Stimulated activated effector memory CD8-positive, alpha-beta T cell treated with anti-CD3 and anti-CD28 coated beads, Interleukin-12 subunit alpha, Interleukin-12 subunit beta, amount 100 ng/mL, for 72 hours (primary cell): ENCODE results near the gene HOXB2.

Experiments used
- ATAC-seq: fragments of 150-1000 bp; cut with Tn5 transposase; 2 replicates; pipeline ENCODE4 v1.10.0; 2021
- DNase-seq, 2 donors: peaks; one replicate each; pipeline ENCODE4 v3.0.0; 2021 to 2022; ENCODE audit warnings: low spot score in 2 of 2
- H3K27ac Mint-ChIP-seq: one replicate; pipeline ENCODE4 v1.8.0; 2022; ENCODE audit warnings: mild to moderate bottlenecking, mixed read lengths
- H3K36me3 Mint-ChIP-seq: one replicate; pipeline ENCODE4 v1.8.0; 2022; ENCODE audit warnings: mild to moderate bottlenecking, mixed read lengths
- H3K4me1 Mint-ChIP-seq: one replicate; pipeline ENCODE4 v1.8.0; 2022; ENCODE audit warnings: mixed read lengths
- H3K4me3 Mint-ChIP-seq: one replicate; pipeline ENCODE4 v1.8.0; 2022; ENCODE audit warnings: mild to moderate bottlenecking, mixed read lengths
- H3K9me3 Mint-ChIP-seq: one replicate; pipeline ENCODE4 v1.8.0; 2022; ENCODE audit warnings: mixed read lengths

The HOXB2 gene

DNA sequence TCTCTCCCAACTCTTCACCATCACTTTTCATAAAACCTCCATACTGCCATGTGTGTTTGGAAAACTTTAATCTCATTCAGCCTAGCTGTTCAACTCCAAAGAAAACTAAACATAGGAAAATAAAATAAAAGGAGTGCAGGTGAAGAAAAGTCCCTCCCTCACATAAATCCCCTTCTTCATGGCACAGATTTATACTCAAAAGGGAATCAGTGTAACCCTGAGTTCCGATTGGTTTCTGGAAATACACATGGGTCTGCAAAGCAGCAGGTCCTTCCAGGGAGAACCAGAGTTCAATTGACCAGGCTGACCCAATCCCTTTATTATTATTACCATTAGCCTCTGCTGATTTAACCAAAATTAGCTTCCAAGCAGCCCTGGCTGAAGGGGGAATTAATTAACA is 8.9 kb upstream of the HOXB2 start:
- no peak overlapping the region for H3K27ac Mint-ChIP-seq
- no peaks in the 10 kb centered on the region for H3K9me3 Mint-ChIP-seq
- peaks cover 6% of the 10 kb centered on the region for H3K36me3 Mint-ChIP-seq
- no peak for DNase-seq
- H3K4me3 Mint-ChIP-seq: no peak overlapping the region
- H3K4me1 Mint-ChIP-seq: peaks cover 7% of the 10 kb centered on the region
- ATAC-seq: no peak

- Mint-ChIP-seq H3K4me3 (no peak overlapping the region), H3K27ac (no peak overlapping the region), H3K9me3 (no peaks in the 10 kb centered on the region), H3K36me3 (peaks cover 6% of the 10 kb centered on the region), H3K4me1 (peaks cover 7% of the 10 kb centered on the region)
- ATAC-seq: no peak
- no peak for DNase-seq
Measured at GRCh38 chr17:48553190-48553547, 8.3 kb upstream of the HOXB2 start.

GRCh38 chr17:48552466-48553189 is 7.7 kb upstream of the HOXB2 start:
- Mint-ChIP-seq H3K4me3 (no peak overlapping the region), H3K27ac (no peak overlapping the region), H3K4me1 (peaks cover 7% of the 10 kb centered on the region), H3K9me3 (no peaks in the 10 kb centered on the region), H3K36me3 (peaks cover 6% of the 10 kb centered on the region)
- no peak for DNase-seq
- no peak for ATAC-seq

- ATAC-seq (no peak), DNase-seq (no peak)
- Mint-ChIP-seq H3K9me3 (no peaks in the 10 kb centered on the region), H3K27ac (no peak overlapping the region), H3K4me1 (peaks cover 7% of the 10 kb centered on the region), H3K36me3 (peaks cover 6% of the 10 kb centered on the region), H3K4me3 (no peak overlapping the region)
Measured at GRCh38 chr17:48551596-48552465, 6.9 kb upstream of the HOXB2 start.

- H3K36me3 Mint-ChIP-seq: peaks cover 6% of the 10 kb centered on the region
- DNase-seq (no peak), ATAC-seq (no peak)
- H3K27ac Mint-ChIP-seq: no peak overlapping the region
- H3K9me3 Mint-ChIP-seq: no peaks in the 10 kb centered on the region
- H3K4me3 Mint-ChIP-seq: no peak overlapping the region
- H3K4me1 Mint-ChIP-seq: peaks cover 7% of the 10 kb centered on the region
Measured at GRCh38 chr17:48551214-48551555, 6.3 kb upstream of the HOXB2 start.

- H3K27ac Mint-ChIP-seq: no peak overlapping the region
- DNase-seq (no peak), ATAC-seq (no peak)
- no peak overlapping the region for H3K4me3 Mint-ChIP-seq
- no peaks in the 10 kb centered on the region for H3K9me3 Mint-ChIP-seq
- H3K36me3 Mint-ChIP-seq: peaks cover 6% of the 10 kb centered on the region
- H3K4me1 Mint-ChIP-seq: peaks cover 7% of the 10 kb centered on the region
Measured at GRCh38 chr17:48550502-48551213, 5.7 kb upstream of the HOXB2 start.

- DNase-seq (no peak), ATAC-seq (no peak)
- peaks cover 3% of the 10 kb centered on the region for H3K4me1 Mint-ChIP-seq
- H3K36me3 Mint-ChIP-seq: peaks cover 6% of the 10 kb centered on the region
- H3K9me3 Mint-ChIP-seq: no peaks in the 10 kb centered on the region
- peak overlapping the region; percentile 48 for H3K27ac Mint-ChIP-seq
- no peak overlapping the region for H3K4me3 Mint-ChIP-seq
Measured at GRCh38 chr17:48549914-48550501, 5.1 kb upstream of the HOXB2 start.

DNA sequence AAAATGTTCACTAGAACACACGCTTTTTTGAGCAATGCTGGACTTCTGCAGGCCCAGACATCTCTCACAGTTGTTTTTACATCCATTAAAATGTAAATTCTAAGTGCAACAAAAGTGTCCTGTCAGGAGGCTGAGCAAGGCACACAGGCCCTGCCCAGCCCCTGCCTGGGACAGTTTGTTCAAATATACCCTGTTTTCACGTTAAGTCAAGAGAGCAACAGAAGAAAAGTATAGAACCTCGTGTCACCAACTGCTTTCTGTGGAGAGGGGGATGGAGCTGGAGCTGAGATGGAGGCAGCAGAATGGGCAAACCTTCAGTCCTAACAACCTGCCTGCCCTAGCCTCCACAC is 4.3 kb upstream of the HOXB2 start:
- DNase-seq: no peak
- H3K4me1 Mint-ChIP-seq: peaks cover under 1% of the 10 kb centered on the region
- H3K4me3 Mint-ChIP-seq: no peak overlapping the region
- H3K9me3 Mint-ChIP-seq: no peaks in the 10 kb centered on the region
- no peak for ATAC-seq
- H3K36me3 Mint-ChIP-seq: peaks cover 4% of the 10 kb centered on the region
- peak overlapping the region; percentile 48 for H3K27ac Mint-ChIP-seq

DNA sequence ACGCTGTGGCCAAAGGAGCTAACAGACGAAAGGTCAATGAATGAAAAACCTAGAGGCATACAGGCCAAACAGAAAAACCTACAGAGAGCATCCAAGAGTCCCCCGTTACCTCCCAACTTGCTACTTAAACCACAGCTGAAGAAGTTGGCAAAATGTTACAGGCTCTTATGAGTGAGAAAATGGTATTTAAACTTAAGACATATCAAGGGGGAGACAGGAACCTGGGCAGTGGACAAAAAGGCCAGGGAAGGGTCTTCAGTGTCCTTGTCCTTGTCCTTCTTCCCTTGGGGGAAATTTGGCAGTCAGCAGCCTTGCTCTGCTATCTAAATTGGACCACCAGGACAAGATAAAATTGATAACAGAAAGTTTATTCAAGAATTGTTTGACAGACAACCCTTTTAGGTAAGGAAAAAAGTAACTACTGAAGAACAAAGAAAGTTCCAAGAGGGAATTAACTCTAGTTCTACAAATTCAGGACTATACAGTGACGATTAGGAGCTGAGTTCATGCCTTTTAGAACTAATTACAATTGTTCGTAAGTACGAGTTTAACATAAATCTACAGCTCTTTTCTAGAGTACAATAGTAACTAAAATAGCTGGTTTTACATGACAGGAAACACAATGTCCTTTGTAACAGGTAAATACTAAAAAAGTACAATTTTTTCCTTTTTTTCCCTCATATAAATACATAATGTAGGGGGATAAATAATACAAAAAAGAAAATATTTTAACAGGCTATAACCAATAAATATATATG is 3.8 kb upstream of the HOXB2 start:
- ATAC-seq (no peak), DNase-seq (no peak)
- Mint-ChIP-seq H3K27ac (no peak overlapping the region), H3K36me3 (no peaks in the 10 kb centered on the region), H3K4me3 (no peak overlapping the region), H3K9me3 (no peaks in the 10 kb centered on the region), H3K4me1 (peaks cover 6% of the 10 kb centered on the region)

- peaks cover 2% of the 10 kb centered on the region for H3K36me3 Mint-ChIP-seq
- no peaks in the 10 kb centered on the region for H3K9me3 Mint-ChIP-seq
- no peak overlapping the region for H3K4me3 Mint-ChIP-seq
- peaks cover 11% of the 10 kb centered on the region for H3K4me1 Mint-ChIP-seq
- ATAC-seq: no peak
- DNase-seq: no peak
- H3K27ac Mint-ChIP-seq: no peak overlapping the region
Measured at GRCh38 chr17:48547808-48548522, 3.1 kb upstream of the HOXB2 start.

DNA sequence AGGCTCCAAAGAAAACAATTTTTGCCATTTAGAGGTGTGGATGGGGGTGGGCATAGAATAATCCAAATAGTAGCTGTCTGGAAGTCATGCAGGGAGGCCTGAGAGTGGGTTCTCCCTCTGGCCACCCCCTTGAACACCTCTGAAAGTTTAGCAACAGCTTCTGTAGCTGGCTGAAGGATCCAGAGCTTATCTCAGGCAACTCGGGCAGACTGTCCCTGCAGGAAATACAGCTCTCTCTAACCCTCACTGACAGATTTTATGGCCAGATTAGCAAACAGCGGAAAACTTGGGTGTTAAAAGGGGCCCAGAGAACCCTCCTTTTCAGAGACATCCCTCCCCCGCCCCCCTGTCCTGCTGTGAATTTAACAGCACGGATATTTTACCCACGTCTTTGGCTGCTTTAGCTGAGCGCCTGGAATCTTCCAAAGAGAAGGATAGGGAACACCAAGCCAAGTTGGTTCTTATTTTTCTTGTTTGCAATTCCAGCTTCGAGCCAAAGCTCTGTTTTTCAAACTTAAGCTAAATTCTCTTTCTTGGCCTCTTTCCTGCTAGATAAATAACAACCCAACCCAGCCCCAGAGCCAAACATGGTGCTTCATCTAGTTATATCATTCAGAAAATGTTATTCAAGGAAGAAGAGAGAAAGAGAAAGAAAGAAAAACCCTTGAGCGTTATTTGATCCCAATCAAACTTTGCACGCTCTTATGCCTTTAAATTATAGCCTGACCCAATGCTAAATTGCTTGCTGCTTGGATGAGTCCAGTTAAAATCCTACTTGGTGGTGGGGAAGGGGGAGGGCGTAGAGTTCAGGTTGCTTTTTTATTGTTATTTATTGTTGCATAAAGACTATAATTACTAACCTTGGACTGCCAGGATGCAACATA is 2.3 kb upstream of the HOXB2 start:
- ATAC-seq (no peak), DNase-seq (no peak)
- Mint-ChIP-seq H3K9me3 (no peaks in the 10 kb centered on the region), H3K27ac (no peak overlapping the region), H3K36me3 (peaks cover 6% of the 10 kb centered on the region), H3K4me3 (no peak overlapping the region), H3K4me1 (peaks cover 19% of the 10 kb centered on the region)

DNA sequence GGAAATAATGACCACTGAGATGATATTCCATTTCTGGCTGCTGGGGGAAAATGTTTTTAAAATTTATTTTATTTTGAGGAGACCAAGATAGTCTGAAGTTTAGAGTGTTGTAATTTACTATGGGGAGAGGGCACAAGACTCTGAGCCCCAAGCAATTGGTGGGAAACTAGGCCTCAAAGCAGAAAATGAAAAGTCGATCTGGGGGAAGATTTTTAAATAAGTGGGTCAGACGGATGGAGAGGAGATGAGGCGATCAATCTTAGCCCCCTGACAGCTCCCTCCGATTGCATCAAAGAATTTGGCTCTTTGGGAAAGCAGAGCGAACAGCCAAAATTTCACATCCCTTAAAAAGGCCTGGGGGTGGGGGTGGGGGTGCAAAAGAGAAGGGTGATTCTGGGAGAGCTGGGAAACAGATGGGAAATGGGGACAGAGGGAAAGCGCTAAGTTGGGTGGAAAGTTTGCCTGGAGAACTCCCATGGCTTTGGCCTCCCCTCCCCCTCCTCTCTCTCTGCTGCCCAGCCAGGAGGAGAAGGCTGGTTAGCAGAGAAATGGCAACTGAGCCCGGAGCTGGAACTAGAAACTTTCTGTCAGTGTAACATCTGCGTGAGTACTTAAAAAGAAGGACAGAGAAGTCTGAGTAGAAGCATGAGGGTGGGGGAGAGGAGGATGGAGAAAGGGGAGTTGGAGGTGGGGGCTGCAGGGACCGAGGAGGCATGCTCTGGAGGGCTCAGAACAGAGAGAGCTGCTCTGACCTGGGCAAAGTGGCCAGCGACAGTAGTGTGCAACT is 1.4 kb upstream of the HOXB2 start:
- Mint-ChIP-seq H3K4me3 (no peak overlapping the region), H3K4me1 (peaks cover 24% of the 10 kb centered on the region), H3K9me3 (no peaks in the 10 kb centered on the region)

GRCh38 chr17:48545539-48545938 is 630 bp upstream of the HOXB2 start:
- ATAC-seq (no peak), DNase-seq (no peak)
- peaks cover 24% of the 10 kb centered on the region for H3K4me1 Mint-ChIP-seq
- H3K36me3 Mint-ChIP-seq: peaks cover 6% of the 10 kb centered on the region
- H3K4me3 Mint-ChIP-seq: peak overlapping the region; percentile 78
- H3K27ac Mint-ChIP-seq: no peak overlapping the region
- no peaks in the 10 kb centered on the region for H3K9me3 Mint-ChIP-seq

More for the DNA sequence above, 1.4 kb upstream of the HOXB2 start:
- ATAC-seq (no peak), DNase-seq (no peak)
- peaks cover 6% of the 10 kb centered on the region for H3K36me3 Mint-ChIP-seq
- H3K27ac Mint-ChIP-seq: no peak overlapping the region
